Pulmonary artery endothelial cell (primary cell): Measurements from ENCODE around the gene SLC15A5. TPM values are rescaled to one million over a fixed set of nuclear protein-coding genes. Genes with fewer than 3 reads are reported as not detected.

Source experiments
- DNase-seq: peaks from one replicate; pipeline ENCODE4 v3.0.0-alpha.2; 2011; ENCODE audit warnings: low read depth, low spot score
- total RNA-seq: library from RNA; depleted of rRNA; stranded (reverse); fragments of >200 nt; gene quantifications from 2 replicates; pipeline ENCODE4 v1.2.3, GENCODE V29; 2014

Gene SLC15A5
- not detected in 2 replicates for total RNA-seq

- no peak for DNase-seq
Measured at GRCh38 chr12:16277585-16277984, at the start of gene SLC15A5. Gene SLC15A5 (minus strand): TSS chr12:16277685. CDS start chr12:16277685, 0 bp downstream.

- DNase-seq = no peak
Measured at GRCh38 chr12:16325426-16325825, 47.9 kb upstream of the SLC15A5 start.

- DNase-seq = no peak
Measured at GRCh38 chr12:16324772-16325171, 47.3 kb upstream of the SLC15A5 start.

GRCh38 chr12:16324272-16324671 lies 46.8 kb upstream of the SLC15A5 start:
- no peak for DNase-seq

GRCh38 chr12:16323638-16324037 lies 46.2 kb upstream of the SLC15A5 start:
- no peak for DNase-seq

GRCh38 chr12:16323010-16323409 lies 45.5 kb upstream of the SLC15A5 start:
- DNase-seq = no peak

- DNase-seq = no peak
Measured at GRCh38 chr12:16310934-16311333, 33.4 kb upstream of the SLC15A5 start.

- DNase-seq = no peak
Measured at GRCh38 chr12:16307856-16308475, 30.5 kb upstream of the SLC15A5 start.

- DNase-seq = no peak
Measured at GRCh38 chr12:16303939-16304338, 26.5 kb upstream of the SLC15A5 start.

GRCh38 chr12:16300736-16301135 lies 23.3 kb upstream of the SLC15A5 start:
- DNase-seq = no peak

GRCh38 chr12:16300122-16300521 lies 22.6 kb upstream of the SLC15A5 start:
- no peak for DNase-seq

GRCh38 chr12:16299403-16299802 lies 21.9 kb upstream of the SLC15A5 start:
- DNase-seq = no peak

- no peak for DNase-seq
Measured at GRCh38 chr12:16297521-16297920, 20.0 kb upstream of the SLC15A5 start.

- no peak for DNase-seq
Measured at GRCh38 chr12:16294376-16294956, 17.0 kb upstream of the SLC15A5 start.

GRCh38 chr12:16291032-16291431 lies 13.5 kb upstream of the SLC15A5 start:
- DNase-seq = no peak

- no peak for DNase-seq
Measured at GRCh38 chr12:16285586-16285985, 8.1 kb upstream of the SLC15A5 start.

- DNase-seq = no peak
Measured at GRCh38 chr12:16282978-16283377, 5.5 kb upstream of the SLC15A5 start.

- no peak for DNase-seq
Measured at GRCh38 chr12:16282081-16282480, 4.6 kb upstream of the SLC15A5 start.

- DNase-seq = no peak
Measured at GRCh38 chr12:16281157-16281556, 3.7 kb upstream of the SLC15A5 start.

GRCh38 chr12:16272222-16272621 lies 5.3 kb downstream of the SLC15A5 start:
- DNase-seq = no peak

GRCh38 chr12:16271062-16271461 lies 6.4 kb downstream of the SLC15A5 start:
- DNase-seq = no peak

- no peak for DNase-seq
Measured at GRCh38 chr12:16269946-16270345, 7.5 kb downstream of the SLC15A5 start.

GRCh38 chr12:16266085-16266484 lies 11.4 kb downstream of the SLC15A5 start:
- no peak for DNase-seq
